ENCODE data around the gene NEURL1B. TPM values are rescaled to one million over a fixed set of nuclear protein-coding genes. Genes with fewer than 3 reads are reported as not detected.

The NEURL1B gene
- total and polyA plus RNA-seq, 4 experiments from 2014 or later = 0.02 to 0.20 (median 0.08) TPM; not detected in 1

DNA sequence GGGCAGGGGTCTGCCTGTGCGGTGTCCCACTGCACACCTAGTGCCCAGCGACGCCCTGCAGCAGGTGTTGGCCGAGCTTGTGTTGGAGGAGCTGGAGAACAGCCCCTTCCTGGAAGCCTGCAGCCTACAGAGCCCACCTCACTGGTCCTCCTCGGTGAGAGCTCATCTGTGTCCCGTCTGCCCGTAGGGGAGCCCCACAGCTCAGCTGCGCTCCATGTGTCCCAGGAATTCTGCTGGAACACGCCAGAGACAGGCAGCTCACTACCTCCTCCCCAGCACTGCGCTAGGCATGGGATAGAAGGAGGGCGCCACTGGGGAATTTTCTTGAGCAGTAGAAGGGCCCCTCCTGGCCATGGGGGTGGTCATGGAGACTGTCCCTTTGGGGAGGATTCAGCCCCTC is 85.9 kb downstream of the NEURL1B start:
- POLR2A ChIA-PET (ENCODE audit: partially characterized antibody) = interaction anchor here (1.0 to 2.4 kb wide), 2 partner anchors 38 to 45 kb away, joined by 3 to 7 read pairs; partner anchors contain the start of gene DUSP1
- no peaks in the 10 kb centered on the region for H3K9me3 ChIP-seq (ENCODE audit: control insufficient read depth in 1 of 2, low read length in 2 of 2)
- CTCF ChIA-PET (ENCODE audit: partially characterized antibody) = interaction anchor here (1.0 to 1.4 kb wide), 4 partner anchors 10 to 206 kb away, joined by 3 to 4 read pairs (median 3); no protein-coding TSS in a partner anchor

DNA sequence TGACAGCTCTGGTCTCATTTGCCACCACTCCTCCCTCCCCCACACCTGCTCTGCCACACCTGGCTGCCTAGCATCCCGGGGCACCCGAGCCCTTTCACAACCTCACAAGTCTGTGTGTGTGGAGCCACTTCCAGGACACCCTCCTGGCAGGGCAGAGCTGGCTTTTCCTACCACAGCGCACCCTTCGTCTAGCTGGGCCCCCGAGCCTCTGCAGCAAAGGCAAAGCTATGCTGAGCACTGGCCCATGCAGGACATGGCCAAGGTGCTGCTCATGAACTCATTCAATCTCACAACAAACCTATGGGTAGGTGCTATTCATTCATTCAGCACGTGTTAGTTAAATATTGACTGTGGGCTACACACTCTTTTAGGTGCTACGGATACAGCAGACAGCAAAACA is 86.5 kb downstream of the NEURL1B start:
- Histone ChIP-seq H3K27me3 (ENCODE audit: insufficient read depth, low read length) (no peaks in the 10 kb centered on the region), H3K4me3 (ENCODE audit: low read length in 2 of 2) (no peak overlapping the region), H3K36me3 (ENCODE audit: insufficient read depth, low read length) (no peaks in the 10 kb centered on the region), H3K4me1 (ENCODE audit: insufficient read depth, low read length) (peaks cover 6% of the 10 kb centered on the region), H3K9me3 (ENCODE audit: control insufficient read depth in 1 of 2, low read length in 2 of 2) (no peaks in the 10 kb centered on the region), H3K27ac (ENCODE audit: low read depth, low read length) (no peak overlapping the region)
- Mint-ChIP-seq H3K36me3 (no peaks in the 10 kb centered on the region), H3K4me3 (no peak overlapping the region), H3K9me3 (no peaks in the 10 kb centered on the region), H3K27me3 (no peaks in the 10 kb centered on the region), H3K27ac (no peak overlapping the region), H3K4me1 (peaks cover 2 to 5% (median 3%) of the 10 kb centered on the region in 4 donors)
- CTCF ChIA-PET (ENCODE audit: partially characterized antibody) = interaction anchor here (1.3 to 1.4 kb wide), 2 partner anchors 11 to 13 kb away, joined by 4 read pairs; no protein-coding TSS in a partner anchor
- POLR2A ChIA-PET (ENCODE audit: partially characterized antibody) = interaction anchor here (2.4 kb wide), 1 partner anchor 44 kb away, joined by 7 read pairs; the partner anchor contains the start of gene DUSP1
- intact Hi-C loops (cut with micrococcal nuclease) = no loop called here
- DNase-seq = no peak

More for the DNA sequence above, 85.9 kb downstream of the NEURL1B start:
- Histone ChIP-seq H3K27me3 (ENCODE audit: insufficient read depth, low read length) (no peaks in the 10 kb centered on the region), H3K4me1 (ENCODE audit: insufficient read depth, low read length) (peaks cover 12% of the 10 kb centered on the region), H3K4me3 (ENCODE audit: low read length in 2 of 2) (no peak overlapping the region), H3K36me3 (ENCODE audit: insufficient read depth, low read length) (no peaks in the 10 kb centered on the region), H3K27ac (ENCODE audit: low read depth, low read length) (no peak overlapping the region)
- intact Hi-C loops (cut with micrococcal nuclease) = no loop called here
- Mint-ChIP-seq H3K36me3 (no peaks in the 10 kb centered on the region), H3K4me3 (no peak overlapping the region), H3K4me1 (peaks cover 7 to 11% (median 9%) of the 10 kb centered on the region in 4 donors), H3K27ac (no peak overlapping the region), H3K9me3 (no peaks in the 10 kb centered on the region), H3K27me3 (no peaks in the 10 kb centered on the region)
- no peak for DNase-seq

DNA sequence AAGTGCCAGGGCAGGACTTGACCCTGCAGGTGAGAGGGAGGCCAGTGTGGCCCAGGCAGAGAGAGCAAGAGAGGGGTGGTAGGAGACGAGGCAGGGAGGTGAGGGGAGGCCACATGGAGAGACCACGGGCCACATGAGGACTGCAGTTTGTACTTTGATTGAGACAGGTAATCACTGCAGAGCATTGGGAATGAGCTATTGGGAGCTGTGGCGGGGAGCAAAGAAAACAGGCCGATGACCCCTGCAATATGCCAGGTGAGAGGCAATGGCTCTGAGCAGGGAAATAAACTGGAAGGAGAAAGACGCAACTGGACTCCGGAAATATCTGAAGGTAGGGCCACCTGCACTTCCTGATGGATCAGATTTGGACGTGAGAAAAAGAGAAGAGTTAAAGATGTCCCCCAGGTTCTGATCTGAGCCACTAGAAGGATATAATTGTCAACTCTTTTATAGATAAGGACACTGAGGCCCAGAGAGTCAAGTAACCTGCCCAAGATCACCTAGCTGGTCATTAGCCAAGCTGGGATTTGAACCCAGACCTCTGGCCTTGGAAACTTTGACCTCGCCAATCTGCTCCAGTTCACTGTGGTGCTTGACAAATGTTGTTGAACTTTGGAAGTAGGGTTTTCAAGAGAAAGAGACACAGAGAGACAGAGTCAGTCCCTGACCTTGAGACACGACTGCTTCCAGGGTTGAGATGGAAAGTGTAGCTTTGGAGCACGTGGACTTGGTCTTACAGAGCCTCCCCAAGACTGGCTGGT is 87.6 kb downstream of the NEURL1B start:
- H3K27me3 Mint-ChIP-seq = no peaks in the 10 kb centered on the region
- Histone ChIP-seq H3K36me3 (ENCODE audit: insufficient read depth, low read length) (no peaks in the 10 kb centered on the region), H3K27ac (ENCODE audit: low read depth, low read length) (no peak overlapping the region), H3K27me3 (ENCODE audit: insufficient read depth, low read length) (no peaks in the 10 kb centered on the region), H3K9me3 (ENCODE audit: control insufficient read depth in 1 of 2, low read length in 2 of 2) (no peaks in the 10 kb centered on the region), H3K4me1 (ENCODE audit: insufficient read depth, low read length) (no peaks in the 10 kb centered on the region), H3K4me3 (ENCODE audit: low read length in 2 of 2) (no peak overlapping the region)
- POLR2A ChIA-PET (ENCODE audit: partially characterized antibody) = interaction anchor here (2.4 kb wide), 1 partner anchor 43 kb away, joined by 7 read pairs; the partner anchor contains the start of gene DUSP1
- H3K9me3 Mint-ChIP-seq = no peaks in the 10 kb centered on the region
- peaks cover 0 to 1% (median under 1%) of the 10 kb centered on the region in 4 donors for H3K4me1 Mint-ChIP-seq
- peak overlapping the region in 1 of 7 donors; percentile 9 for H3K27ac Mint-ChIP-seq
- intact Hi-C loops (cut with micrococcal nuclease) = no loop called here
- no peaks in the 10 kb centered on the region for H3K36me3 Mint-ChIP-seq
- no peak overlapping the region for H3K4me3 Mint-ChIP-seq
- CTCF ChIA-PET (ENCODE audit: partially characterized antibody) = interaction anchor here (0.5 to 1.4 kb wide), 3 partner anchors 12 to 44 kb away, joined by 3 to 4 read pairs (median 4); no protein-coding TSS in a partner anchor
- DNase-seq = no peak

DNA sequence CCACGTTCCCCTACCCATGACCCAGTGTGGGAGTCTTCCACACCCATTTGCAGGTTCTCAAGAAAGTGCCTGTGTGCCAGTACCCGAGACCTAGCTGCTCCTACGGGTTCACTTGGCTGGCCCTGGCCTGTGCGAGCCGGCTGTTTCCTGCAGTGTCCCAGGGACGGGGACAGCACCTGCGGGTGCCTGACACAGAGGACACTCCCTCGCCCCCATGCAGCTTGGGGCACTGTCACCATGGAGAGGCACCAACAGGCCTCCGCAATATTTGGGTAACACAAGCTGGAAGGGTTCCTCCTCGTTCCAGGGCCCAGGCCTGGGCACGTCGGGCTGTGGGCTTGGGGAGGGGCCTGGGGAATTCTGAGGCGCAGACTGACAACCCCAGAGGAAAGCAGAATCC is 88.5 kb downstream of the NEURL1B start:
- peaks cover 0 to under 1% (median under 1%) of the 10 kb centered on the region in 4 donors for H3K4me1 Mint-ChIP-seq
- H3K4me3 ChIP-seq (ENCODE audit: low read length in 2 of 2) = no peak overlapping the region
- no peak overlapping the region for H3K27ac ChIP-seq (ENCODE audit: low read depth, low read length)
- intact Hi-C loops (cut with micrococcal nuclease) = no loop called here
- H3K27me3 Mint-ChIP-seq = no peaks in the 10 kb centered on the region
- no peaks in the 10 kb centered on the region for H3K36me3 Mint-ChIP-seq
- H3K4me3 Mint-ChIP-seq = no peak overlapping the region
- no peaks in the 10 kb centered on the region for H3K36me3 ChIP-seq (ENCODE audit: insufficient read depth, low read length)
- H3K27me3 ChIP-seq (ENCODE audit: insufficient read depth, low read length) = no peaks in the 10 kb centered on the region
- H3K9me3 ChIP-seq (ENCODE audit: control insufficient read depth in 1 of 2, low read length in 2 of 2) = no peaks in the 10 kb centered on the region
- H3K4me1 ChIP-seq (ENCODE audit: insufficient read depth, low read length) = no peaks in the 10 kb centered on the region
- H3K9me3 Mint-ChIP-seq = no peaks in the 10 kb centered on the region
- ChIA-PET CTCF (ENCODE audit: partially characterized antibody) (no interaction called here), POLR2A (ENCODE audit: partially characterized antibody) (interaction anchor here (2.4 kb wide), 1 partner anchor 42 kb away, joined by 7 read pairs; the partner anchor contains the start of gene DUSP1)
- no peak overlapping the region for H3K27ac Mint-ChIP-seq
- DNase-seq = no peak

DNA sequence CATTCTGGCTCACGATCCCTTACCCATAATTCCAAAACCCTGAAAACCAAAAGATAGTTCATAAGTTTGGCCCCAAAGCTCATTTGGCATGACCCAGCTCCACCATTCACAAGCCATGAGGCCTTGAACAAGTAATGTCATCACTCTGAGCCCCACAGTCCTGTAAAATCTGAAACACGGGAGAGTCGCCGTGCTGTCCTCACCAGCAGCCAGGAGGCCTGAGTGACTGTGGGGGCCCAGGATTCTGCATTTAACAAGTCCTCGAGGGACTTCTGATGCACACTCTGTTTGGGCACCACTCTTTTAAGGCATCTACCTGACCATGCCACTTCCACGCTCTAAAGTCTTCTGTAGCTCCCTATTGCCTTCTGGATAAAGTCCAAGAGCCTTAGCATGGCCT is 89.2 kb downstream of the NEURL1B start:
- Histone ChIP-seq H3K27me3 (ENCODE audit: insufficient read depth, low read length) (no peaks in the 10 kb centered on the region), H3K36me3 (ENCODE audit: insufficient read depth, low read length) (no peaks in the 10 kb centered on the region), H3K27ac (ENCODE audit: low read depth, low read length) (no peak overlapping the region), H3K9me3 (ENCODE audit: control insufficient read depth in 1 of 2, low read length in 2 of 2) (no peaks in the 10 kb centered on the region), H3K4me3 (ENCODE audit: low read length in 2 of 2) (no peak overlapping the region), H3K4me1 (ENCODE audit: insufficient read depth, low read length) (no peaks in the 10 kb centered on the region)
- Mint-ChIP-seq H3K4me3 (no peak overlapping the region), H3K27ac (peak overlapping the region in 2 of 7 donors; percentile 1 to 71), H3K9me3 (no peaks in the 10 kb centered on the region), H3K36me3 (no peaks in the 10 kb centered on the region), H3K27me3 (no peaks in the 10 kb centered on the region), H3K4me1 (peaks cover 0 to 1% (median 0%) of the 10 kb centered on the region in 4 donors)
- ChIA-PET CTCF (ENCODE audit: partially characterized antibody) (no interaction called here), POLR2A (ENCODE audit: partially characterized antibody) (no interaction called here)
- DNase-seq = no peak
- intact Hi-C loops (cut with micrococcal nuclease) = no loop called here

DNA sequence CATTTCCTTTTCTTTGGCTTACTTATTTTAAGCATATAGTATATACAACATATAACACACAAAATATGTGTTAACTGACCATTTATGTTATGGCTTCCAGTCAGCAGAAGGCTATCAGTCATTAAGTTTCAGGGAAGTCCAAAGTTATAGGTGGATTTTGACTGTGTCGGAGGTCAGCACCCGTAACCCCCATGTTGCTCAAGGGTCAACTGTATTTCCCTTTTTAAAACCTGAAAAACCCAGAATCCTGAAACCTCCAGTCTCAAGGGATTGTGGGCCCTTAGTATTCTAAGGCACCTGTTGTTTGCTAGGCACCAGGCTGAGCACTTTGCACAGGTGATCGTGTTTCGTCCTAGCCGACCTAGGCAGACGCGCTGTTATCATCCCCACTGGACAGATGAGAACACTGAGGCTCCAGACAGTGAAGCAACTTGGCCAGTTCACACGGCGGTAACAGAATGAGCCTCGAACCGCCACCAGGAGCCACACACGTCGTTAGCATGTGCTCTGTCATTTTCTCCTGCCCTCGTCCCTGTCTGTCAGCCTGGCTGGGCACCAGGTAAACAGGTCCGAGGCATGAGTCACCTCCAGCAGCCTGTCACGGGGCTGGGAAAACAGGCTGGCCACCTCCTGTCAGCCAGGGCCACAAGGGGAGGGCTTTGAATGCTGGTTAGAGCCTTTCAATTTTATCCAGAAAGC is 90.1 kb downstream of the NEURL1B start:
- Histone ChIP-seq H3K27ac (ENCODE audit: low read depth, low read length) (no peak overlapping the region), H3K4me3 (ENCODE audit: low read length in 2 of 2) (no peak overlapping the region), H3K27me3 (ENCODE audit: insufficient read depth, low read length) (no peaks in the 10 kb centered on the region), H3K4me1 (ENCODE audit: insufficient read depth, low read length) (no peaks in the 10 kb centered on the region), H3K9me3 (ENCODE audit: control insufficient read depth in 1 of 2, low read length in 2 of 2) (no peaks in the 10 kb centered on the region), H3K36me3 (ENCODE audit: insufficient read depth, low read length) (no peaks in the 10 kb centered on the region)
- Mint-ChIP-seq H3K4me1 (peaks cover 0 to 1% (median 0%) of the 10 kb centered on the region in 4 donors), H3K27ac (peak overlapping the region in 6 of 7 donors; percentile 3 to 85 (median 25)), H3K36me3 (no peaks in the 10 kb centered on the region), H3K4me3 (no peak overlapping the region), H3K27me3 (no peaks in the 10 kb centered on the region), H3K9me3 (no peaks in the 10 kb centered on the region)
- intact Hi-C loops (cut with micrococcal nuclease) = no loop called here
- ChIA-PET CTCF (ENCODE audit: partially characterized antibody) (interaction anchor here (2.0 kb wide), 1 partner anchor 16 kb away, joined by 8 read pairs; no protein-coding TSS in a partner anchor), POLR2A (ENCODE audit: partially characterized antibody) (no interaction called here)
- no peak for DNase-seq

DNA sequence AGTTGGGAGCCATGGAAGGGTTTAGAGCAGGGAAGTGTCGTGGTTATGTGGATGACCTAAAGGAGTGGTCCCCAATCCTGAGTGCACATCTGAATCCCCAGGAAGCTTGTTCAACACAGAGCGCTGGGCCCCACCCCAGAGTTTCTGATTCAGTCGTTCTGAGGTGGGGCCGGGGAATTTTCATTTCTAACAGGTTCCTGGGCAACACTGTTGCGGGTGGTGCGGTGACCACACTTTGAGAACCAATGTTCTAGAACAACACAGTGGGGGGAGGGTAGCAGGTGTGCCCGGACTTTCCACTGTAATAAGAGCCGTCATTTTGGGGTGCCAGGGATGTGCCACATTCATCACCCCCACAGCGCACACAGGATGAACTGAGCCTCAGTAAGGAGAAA is 90.6 kb downstream of the NEURL1B start:
- H3K27ac Mint-ChIP-seq = peak overlapping the region in 4 of 7 donors; percentile 15 to 85 (median 53)
- intact Hi-C loops (cut with micrococcal nuclease) = no loop called here
- no peak for DNase-seq
- ChIA-PET CTCF (ENCODE audit: partially characterized antibody) (interaction anchor here (2.0 kb wide), 1 partner anchor 17 kb away, joined by 8 read pairs; no protein-coding TSS in a partner anchor), POLR2A (ENCODE audit: partially characterized antibody) (interaction anchor here (0.6 to 1.4 kb wide), 2 partner anchors 17 to 38 kb away, joined by 3 to 4 read pairs; no protein-coding TSS in a partner anchor)
- no peaks in the 10 kb centered on the region for H3K27me3 ChIP-seq (ENCODE audit: insufficient read depth, low read length)
- H3K36me3 ChIP-seq (ENCODE audit: insufficient read depth, low read length) = no peaks in the 10 kb centered on the region
- H3K9me3 ChIP-seq (ENCODE audit: control insufficient read depth in 1 of 2, low read length in 2 of 2) = no peaks in the 10 kb centered on the region
- no peaks in the 10 kb centered on the region for H3K36me3 Mint-ChIP-seq
- H3K4me1 Mint-ChIP-seq = peaks cover 0 to 1% (median 0%) of the 10 kb centered on the region in 4 donors
- no peaks in the 10 kb centered on the region for H3K9me3 Mint-ChIP-seq
- no peak overlapping the region for H3K4me3 Mint-ChIP-seq
- no peak overlapping the region for H3K4me3 ChIP-seq (ENCODE audit: low read length in 2 of 2)
- H3K27ac ChIP-seq (ENCODE audit: low read depth, low read length) = no peak overlapping the region
- H3K27me3 Mint-ChIP-seq = no peaks in the 10 kb centered on the region
- H3K4me1 ChIP-seq (ENCODE audit: insufficient read depth, low read length) = no peaks in the 10 kb centered on the region

All from CD4-positive, alpha-beta memory T cell (primary cell).